HG02870 (cell line): ENCODE measurements around the gene HOXA13.

Experiments used
- ATAC-seq: cut with Tn5 transposase; IDR thresholded peaks from one replicate; pipeline ENCODE4 v1.9.1; 2021; ENCODE audit warnings: mild to moderate bottlenecking, moderate library complexity; ENCODE audit not compliant: unreplicated experiment

Gene HOXA13

DNA sequence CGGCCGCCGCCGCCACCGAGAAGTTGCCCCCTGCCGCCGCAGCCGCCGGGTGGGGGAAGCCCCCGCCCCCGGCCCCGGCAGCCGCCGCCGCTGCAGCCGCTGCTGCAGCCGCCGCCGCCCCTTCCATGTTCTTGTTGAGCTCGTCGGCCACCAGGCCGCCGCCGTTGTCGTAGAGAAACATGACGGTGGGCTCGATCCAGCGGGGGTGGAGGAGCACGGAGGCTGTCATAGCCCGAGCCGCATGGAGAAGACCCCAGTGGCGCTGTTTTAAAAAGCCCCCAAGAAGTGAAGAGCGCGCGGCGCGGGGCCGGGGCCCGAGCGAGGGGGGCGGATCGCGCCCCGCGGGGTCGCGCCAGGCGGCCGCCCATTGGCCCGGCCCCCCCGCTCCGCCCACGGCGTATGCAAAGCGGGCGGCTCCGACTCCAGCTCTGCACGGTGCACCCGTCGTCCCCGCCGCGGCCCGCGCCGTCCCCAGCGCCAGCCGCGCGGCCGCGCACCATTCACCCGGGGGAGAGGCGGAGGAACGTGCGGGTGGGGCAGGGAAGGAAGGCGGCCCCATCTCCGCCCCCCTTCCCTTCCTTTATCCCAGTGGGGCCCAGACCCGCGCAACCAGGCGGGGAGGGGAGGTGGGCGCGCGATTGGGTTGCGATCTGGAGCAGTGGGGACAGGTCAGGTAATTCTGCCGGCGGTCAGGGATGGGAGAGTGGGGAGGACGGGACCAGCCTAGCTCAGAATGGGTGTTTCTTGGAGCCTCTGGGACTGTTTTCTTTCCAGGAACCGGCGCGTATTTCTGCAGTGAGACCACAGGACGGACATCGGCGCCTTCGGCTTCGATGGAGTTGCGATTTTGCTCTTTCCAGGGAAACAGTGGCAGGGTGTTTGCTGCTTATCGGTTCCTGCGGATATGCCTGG, at the start of gene HOXA13:
Gene HOXA13, minus strand, starts transcription at position 243 of the 912 bp plus-strand sequence. Its CDS starts 14 bp downstream, at position 229.
- ATAC-seq: no peak

DNA sequence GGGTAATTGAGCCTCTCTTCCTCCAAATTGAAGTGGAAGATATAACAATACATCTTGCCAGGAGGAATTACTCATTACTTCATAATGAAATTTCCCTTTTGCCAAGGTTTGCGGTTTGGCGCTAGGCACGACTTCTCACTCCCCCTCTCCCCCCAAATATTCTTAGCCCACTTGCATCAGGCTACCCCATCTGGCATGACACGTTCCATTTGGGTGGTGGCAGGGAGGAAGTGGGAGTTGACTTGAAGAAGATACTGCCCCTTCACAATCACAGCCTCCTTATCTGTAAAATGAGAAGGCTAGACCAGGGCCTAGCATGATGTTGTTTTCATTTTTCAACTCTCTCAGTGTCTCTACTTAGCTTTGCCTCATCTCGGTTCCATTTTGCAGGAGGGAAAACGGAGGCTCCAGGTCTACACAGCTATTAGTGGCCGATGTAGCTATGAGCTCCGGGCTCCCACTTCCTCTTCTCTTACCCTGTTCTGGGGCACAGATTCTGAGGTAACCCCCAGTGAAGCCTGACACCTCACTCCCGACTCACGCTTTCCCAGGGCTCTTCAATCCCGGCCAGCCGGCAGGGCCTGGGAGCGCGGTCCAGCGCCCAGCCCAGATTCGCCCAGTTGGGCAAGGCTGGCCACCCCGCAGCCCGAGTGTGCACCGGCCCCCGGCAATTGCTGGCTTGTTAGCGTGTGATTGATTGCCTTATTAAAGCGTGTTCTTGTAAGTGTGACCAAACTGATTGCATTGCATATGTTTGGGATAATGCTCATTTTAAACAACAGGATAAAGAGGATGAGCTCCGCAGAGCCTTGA, 49.2 kb upstream of the HOXA13 start:
- ATAC-seq: no peak

DNA sequence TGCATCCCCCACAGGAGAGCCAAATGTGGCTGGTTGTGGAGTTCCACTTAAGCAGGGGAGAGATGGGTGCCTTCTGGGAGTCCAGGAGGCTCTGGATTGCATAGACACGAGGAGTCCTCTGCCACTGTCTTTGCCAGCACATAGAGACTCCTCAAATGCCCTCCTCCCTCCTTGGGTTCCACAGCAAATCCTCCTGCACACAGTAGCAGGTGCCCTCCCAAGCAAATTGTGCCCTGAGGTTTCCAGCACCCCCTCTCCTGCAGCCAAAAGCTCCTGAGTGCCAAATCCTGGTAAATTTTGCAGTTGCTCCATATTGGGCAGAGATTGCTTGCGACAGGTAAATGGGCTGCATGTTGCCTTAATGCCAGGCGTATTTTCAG, 48.5 kb upstream of the HOXA13 start:
- ATAC-seq: no peak

DNA sequence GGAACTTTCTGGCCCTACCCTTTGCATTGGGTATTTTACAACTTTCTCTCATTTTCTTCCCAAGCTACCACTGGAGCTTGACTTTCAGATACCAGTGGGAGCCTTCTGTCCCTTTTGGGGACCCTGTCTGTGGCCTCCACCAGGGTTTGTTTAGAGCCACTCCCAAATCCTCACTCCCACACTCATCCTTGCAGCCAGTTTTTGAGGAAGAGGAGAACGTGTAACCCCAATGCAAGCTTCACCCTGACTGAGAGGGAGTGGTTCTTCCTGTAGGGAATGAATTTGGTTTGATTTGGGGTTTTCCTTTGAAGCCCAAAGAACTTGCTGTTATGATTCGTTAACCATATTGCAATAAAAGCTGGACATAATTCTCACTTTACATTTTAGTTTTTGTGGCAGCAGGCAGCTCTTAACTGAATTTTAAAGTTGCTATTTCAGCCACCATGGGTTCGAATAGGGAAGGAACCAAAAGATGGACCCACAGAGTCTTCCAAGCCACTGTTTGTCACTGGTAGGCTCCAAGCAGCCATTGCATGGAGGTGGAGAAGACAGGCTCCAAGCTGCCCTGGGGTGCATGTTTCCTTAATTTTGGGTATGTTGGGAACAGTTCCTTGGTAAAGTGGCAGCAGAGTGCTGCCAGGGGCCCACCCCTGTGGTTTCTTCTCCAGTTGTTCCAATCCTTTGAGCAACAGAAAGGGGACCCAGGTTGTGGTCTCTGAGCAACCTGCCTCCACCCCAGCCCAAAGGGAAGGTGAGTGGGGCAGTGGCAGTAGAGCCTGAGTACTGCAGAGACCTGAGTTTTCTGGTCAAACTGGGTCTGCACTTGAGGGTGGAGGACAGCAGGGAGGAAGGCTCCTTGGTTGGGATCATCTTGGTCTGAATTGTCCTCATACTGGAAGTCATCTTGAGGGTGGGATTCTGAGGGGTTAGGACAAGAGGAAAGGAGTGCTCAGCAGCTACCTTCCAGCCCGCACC, 47.8 kb upstream of the HOXA13 start:
- no peak for ATAC-seq

DNA sequence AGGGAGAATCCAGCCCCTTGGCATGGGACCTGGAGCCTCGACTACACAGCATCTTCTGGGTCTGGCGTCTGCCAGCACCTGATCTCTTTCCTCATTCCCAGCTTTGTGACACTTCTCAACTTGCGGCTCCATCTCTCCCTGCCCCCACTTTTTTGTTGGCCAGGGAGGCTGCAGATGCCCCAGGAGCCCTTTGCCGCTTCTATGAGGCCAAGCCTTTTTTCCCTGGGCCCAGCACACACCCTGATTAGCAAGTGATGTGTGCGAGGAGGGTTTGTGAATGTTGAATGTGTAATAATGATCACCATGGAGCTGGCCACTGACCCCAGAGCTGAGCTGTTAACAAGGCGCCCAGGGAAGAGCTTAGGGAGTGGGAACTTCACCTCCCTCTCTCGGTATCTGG, 47.1 kb upstream of the HOXA13 start:
- no peak for ATAC-seq

DNA sequence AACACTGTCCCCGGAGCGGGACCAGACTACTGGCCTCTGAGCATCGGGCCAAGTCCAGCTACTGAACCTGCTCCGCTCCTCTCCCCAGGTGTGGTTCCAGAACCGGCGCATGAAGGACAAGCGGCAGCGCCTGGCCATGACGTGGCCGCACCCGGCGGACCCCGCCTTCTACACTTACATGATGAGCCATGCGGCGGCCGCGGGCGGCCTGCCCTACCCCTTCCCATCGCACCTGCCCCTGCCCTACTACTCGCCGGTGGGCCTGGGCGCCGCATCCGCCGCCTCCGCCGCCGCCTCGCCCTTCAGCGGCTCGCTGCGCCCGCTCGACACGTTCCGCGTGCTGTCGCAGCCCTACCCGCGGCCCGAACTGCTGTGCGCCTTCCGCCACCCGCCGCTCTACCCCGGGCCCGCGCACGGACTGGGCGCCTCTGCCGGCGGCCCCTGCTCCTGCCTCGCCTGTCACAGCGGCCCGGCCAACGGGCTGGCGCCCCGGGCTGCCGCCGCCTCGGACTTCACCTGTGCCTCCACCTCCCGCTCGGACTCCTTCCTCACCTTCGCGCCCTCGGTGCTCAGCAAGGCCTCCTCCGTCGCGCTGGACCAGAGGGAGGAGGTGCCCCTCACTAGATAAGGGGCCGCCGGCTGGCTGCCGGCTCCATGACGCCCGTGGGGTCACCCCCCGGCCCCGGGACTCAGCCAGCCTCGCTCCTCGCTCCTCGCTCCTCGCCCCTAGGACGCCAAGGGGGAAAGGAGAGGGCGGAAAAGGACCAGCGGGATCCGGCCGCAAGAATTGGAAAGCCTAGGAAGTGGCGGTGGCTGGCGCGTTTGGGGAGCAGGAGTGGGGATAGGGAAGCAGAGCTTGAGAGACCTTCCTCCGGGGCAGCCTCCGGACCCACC, 46.2 kb upstream of the HOXA13 start:
- no peak for ATAC-seq

DNA sequence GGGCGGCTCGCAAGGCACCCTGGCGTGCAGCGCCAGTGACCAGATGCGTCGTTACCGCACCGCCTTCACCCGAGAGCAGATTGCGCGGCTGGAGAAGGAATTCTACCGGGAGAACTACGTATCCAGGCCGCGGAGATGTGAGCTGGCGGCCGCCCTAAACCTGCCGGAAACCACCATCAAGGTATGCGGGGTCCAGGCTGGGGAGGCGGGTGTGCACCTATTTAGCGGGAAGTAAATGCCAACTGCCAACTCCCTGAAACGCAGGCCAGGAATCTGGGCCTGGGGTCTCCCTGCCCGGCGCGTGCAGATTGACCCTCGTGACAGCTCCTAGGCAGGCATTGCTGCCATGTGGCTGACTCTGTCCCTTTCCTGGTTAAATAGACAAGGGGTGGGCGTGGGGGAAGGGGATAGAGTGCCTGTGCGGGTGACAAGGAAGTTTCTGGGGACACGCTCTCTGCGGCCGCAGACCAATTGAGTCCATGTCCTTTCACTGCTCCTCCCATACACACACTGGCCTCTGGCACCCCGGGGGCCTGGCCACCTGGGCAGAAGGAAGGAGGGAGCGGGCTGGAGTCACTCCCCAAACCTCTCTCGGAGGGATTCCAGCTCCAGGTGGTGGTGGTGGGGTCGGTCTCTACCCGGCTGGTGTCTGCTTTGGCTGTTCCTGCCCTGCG, 45.4 kb upstream of the HOXA13 start:
- ATAC-seq: no peak

DNA sequence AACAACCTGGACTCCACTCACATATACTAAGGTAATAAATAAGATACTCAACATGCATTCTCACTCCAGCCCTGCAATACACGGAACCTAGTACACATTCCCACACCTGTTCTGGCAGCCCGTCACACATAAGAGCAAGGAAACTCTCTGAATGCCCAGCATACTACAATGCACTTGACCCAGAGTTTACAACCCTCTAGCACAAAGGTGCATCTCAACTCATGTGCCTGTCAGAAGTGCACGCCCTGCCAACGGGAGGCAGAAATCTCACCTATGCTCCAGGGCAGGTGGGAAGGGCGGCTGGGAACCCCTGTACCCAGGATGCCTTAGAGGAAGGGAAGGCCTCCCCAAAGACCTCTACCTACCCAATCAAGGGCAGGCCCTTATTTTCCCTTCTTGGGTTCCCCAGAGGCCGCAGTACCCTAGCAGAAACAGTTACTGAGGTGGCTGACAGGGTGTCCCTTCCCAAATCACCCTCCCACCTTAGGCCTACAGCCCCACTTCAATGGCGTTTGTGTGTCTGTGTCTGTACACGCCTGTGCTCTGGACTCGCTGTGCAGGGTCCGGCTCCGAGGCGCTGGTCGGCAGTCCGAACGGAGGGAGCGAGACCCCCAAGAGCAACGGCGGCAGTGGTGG, 44.7 kb upstream of the HOXA13 start:
- no peak for ATAC-seq

DNA sequence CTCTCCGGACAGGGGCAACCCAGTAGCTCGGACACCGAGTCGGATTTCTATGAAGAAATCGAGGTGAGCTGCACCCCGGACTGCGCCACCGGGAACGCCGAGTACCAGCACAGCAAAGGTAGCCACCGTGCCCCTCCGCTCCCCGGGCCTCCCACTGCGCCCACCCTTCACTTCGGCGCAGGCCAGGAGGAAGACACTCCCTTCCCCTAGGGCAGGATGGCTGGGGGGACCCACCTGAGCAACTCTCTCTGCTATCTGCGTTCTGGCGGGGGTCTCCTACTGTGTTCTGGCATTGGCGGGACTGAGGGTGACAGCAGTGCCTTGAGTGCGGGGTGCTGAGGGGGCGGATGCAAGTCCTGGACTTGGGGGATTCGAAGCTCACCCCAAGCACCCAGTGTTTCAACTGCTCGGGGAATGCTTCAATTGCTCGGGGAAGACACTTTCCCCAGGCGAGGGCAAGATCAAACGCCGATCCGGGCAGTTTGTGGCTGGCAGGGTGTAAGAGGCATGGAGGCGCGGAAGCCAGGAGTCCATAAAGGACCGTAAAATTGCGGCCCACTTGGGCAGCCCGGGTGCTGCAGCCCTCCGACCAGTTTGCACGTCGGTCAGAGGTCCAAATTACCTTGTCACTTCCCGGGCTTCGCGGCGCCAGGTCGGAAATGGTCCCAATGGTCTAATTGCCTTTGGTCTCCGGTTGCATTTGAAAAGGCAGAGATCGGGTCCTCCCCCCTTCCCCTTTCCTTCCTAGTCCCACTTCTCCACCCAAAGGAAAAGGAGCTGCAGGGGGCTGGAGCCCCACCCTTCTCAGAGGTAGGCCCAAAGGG, 43.7 kb upstream of the HOXA13 start:
- no peak for ATAC-seq

DNA sequence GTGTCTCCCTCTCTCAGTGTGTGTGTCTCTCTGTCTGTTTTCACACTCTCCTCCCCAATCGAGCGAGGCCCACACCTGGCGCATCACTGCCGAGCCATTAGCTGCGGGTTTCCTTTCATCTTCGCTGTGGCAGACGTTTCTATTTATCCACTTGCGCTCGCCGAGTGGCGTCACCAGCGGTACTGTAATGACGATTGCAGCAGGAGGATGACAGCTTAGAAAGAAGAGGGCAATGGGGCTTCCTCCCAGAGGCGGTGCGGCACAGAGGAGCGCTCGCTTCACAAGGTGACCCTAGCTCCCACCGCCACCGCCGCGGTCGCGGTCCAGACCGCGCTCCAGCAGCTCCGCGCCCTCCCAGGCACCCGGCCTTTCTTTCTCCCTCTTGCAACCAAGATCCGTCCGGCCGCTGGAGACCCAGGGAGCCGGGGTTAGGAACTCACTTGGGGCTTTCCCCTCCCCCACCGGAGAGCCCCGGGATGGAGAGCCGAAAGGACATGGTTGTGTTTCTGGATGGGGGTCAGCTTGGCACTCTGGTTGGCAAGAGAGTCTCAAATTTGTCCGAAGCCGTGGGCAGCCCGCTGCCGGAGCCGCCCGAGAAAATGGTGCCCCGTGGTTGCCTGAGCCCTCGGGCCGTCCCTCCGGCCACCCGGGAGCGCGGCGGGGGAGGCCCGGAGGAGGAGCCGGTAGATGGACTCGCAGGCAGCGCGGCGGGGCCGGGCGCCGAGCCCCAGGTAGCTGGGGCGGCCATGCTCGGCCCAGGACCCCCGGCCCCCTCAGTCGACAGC, 42.9 kb upstream of the HOXA13 start, which contains the start of gene EVX1:
Gene EVX1, plus strand, starts transcription at position 248 of the 785 bp plus-strand sequence. Its CDS starts 229 bp downstream, at position 477.
- ATAC-seq: no peak

DNA sequence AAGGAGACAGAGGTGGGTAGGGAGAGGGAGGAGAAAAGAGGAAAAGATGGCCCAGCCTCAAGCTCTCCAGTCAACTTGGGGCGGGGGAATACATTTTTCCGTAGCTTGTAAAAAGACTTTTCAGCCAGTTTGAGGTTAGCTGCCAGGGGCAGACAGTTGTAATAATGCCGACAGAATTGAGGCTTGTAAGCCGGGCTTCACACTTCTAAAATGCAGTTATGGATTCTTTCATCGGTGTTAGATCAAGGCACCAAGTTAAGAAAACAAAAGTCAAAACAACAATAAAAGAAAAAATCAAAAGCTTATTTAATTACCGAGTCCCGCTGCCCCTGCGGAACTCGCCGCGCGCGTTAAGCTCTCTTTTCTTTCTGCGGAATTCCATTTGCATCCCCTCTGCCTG, 42.3 kb upstream of the HOXA13 start:
- no peak for ATAC-seq

DNA sequence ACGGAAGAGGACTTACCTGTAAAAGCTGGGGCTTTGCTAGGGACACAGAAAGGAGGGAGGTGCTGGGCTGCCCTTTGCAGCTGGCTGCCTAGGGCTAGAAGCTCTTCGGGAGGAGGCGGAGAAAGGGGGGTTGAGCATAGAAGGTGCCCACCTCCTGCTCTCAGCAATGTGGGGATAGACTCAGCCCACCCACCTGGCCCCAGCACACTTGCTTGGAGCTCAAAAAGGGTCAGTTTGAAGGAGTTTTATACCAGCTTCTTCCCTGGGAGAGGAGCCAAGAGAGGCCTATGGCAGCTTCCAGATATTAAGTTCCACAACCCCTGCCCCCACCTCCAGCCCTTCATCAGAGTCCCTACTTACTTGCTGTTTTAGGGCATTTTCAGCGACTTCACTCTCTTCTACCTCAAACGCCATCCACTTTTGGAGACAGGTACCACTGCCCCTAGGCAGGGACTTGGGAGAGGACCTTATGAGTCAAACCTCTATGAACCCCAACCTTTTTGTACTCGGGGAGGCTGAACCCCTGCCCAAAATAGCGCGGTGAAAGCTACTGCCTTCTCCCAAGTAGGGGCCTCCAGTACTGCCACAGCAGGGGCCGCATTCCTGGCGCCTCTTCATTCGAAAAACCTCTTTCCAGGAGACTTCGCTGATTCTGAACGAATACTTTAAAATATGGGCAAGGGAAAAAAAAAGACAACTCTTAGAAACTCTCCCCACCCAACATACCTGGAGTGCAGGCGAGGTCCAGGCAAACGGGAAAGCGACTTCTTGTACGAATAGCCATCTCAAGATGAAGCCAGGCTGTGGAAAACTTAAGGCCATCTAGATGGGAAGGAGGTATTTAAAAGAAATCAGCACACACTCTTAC, 41.5 kb upstream of the HOXA13 start:
- ATAC-seq: no peak

DNA sequence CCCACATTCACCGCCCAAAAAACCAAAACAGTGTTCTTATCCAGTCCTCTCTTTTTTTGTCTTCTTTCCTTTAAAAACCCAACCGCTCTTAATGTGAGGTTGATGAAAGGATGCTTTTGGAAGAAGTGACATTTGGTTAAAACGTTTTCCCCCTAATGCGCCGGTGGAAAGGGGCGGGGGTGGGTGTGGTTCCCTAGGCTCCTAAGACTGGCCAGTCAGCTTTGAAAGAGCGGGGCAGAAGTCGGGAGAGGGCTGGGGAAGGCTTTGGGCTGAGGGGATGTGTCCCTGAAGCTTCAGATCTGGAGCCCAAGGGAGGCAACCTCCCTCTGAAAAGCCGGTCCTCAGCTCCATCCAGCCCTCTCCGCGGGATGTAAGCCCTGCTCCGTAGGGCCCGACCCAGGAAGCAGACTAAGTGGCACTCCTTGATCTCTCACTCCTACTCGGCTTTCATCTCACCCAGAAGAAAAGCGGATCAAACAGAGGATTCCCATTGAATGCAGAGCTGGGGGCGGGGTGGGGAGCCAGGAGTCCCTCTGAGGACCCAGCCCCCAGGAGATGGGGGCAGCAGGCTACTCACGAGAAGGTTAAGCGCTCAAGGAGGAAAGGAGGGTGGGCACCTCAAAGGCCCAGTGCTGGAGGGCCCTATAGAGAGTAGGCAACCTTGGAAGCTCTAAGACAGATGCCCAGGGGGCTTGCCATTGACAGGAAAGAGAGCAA, 40.3 kb upstream of the HOXA13 start:
- ATAC-seq: no peak

DNA sequence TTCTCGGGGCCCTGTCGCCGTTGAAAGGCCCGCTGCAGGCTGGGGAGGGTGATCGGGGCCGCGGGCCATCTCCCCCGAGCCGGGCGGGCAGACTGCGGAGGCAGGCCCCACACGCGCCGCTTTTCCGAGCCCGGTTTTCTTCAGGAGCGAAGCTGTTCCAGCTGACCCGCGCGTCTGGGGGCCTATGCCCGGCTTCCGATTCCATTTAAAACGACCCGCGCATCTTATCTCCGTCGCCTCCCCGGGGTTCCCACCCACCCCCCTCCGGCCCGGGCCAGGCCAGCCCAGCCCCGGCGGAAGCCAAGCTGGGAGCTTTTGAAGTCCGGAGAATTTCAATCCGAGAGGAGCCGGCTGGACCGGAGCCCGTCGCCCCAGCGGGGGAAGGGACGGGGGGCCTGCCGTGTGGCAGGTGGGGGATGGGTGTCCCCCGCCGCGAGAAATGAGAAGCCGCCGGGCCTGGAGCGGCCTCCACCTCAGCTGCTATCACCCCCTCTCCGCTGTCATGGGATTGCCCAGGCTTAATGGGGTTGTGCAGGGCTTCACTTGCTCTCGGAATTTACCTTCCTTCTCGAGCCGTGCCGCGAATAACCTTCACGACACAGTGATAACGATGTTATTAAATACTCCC, 39.6 kb upstream of the HOXA13 start:
- ATAC-seq: no peak

DNA sequence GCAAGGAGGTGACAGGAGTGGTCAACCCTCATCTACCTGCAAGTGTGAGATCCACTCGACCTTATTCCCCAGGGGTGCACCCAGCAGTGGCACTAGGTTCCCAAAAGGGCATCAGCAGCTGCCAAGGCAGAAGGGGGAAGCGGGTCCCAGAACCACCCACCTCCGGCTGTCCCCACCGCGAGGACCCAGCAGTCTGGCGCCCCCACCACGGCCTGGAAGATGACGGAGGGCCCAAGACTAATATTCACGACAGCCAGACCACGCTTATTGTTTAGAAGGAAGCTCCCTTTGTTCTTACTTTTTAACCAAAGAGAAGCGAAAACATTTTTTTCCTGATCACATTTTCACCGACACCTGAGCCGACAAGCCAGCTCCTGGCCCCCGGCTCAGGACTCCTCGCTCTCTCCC, 39.1 kb upstream of the HOXA13 start:
- no peak for ATAC-seq
